ENCODE data around the gene C2CD4C. TPM values are rescaled to one million over a fixed set of nuclear protein-coding genes. Genes with fewer than 3 reads are reported as not detected.
"Not testable (repeated sequence)": the region's sequence is repeated elsewhere in the genome, so short reads cannot be mapped to it uniquely, and the experiment has no call there.

C2CD4C gene
- total RNA-seq, 2 donors from 2014 or later: 0.76 to 0.88 TPM

- peak; percentile 23 for DNase-seq
- intact Hi-C loops (cut with DNase I): no loop called here
- no peak for ATAC-seq
Measured at GRCh38 chr19:440391-441212, 31.7 kb upstream of the C2CD4C start.

- DNase-seq: peak; percentile 16
- no peak for ATAC-seq
- intact Hi-C loops (cut with DNase I): no loop called here
Measured at GRCh38 chr19:439167-439900, 30.4 kb upstream of the C2CD4C start.

DNA sequence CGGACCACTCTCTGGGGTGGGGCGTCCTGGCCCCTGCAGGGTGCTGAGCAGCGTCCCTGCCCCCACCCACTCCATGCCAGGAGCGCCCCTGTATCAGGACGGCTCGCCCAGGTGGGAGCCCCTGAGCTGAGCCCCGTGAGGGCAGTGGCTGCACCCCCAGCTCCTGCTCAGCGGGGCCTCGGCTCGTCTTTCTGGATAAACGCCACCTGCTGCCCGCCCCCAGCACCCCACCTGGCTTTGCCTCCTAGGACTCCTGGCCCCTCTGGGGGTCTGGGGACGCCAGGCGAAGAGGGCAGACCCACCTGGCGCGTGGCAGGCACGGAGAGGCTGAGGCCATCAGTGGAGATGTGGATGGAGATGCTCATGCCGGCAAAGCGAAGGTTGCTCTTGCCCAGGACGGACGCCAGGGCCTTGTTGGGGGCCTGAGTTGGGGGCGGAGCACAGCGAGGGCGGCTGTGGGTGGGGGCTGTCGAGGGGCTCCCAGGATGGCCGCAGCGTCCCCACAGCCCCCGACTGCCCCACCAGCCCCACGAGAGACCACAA is 29.5 kb upstream of the C2CD4C start:
- intact Hi-C loops (cut with DNase I): no loop called here
- DNase-seq: peak; percentile 16

DNA sequence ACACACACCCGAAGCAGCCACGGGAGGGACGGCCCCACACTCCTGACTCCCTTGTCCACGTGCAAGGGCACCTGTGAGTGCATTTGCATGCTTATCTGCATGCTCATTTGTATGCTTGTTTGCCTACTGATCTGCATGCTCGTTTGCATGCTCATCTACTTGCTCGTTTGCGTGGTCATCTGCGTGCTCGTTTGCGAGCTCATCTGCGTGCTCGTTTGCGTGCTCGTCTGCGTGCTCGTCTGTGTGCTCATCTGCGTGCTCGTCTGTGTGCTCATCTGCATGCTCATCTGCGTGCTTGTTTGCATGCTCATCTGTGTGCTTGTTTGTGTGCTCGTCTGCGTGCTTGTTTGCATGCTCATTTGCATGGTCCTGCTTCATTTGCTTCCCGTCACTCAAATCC is 28.1 kb upstream of the C2CD4C start:
- ATAC-seq (no peak), DNase-seq (no peak)
- intact Hi-C loops (cut with DNase I): no loop called here

More for the DNA sequence above, 29.5 kb upstream of the C2CD4C start:
- ATAC-seq: no peak

DNA sequence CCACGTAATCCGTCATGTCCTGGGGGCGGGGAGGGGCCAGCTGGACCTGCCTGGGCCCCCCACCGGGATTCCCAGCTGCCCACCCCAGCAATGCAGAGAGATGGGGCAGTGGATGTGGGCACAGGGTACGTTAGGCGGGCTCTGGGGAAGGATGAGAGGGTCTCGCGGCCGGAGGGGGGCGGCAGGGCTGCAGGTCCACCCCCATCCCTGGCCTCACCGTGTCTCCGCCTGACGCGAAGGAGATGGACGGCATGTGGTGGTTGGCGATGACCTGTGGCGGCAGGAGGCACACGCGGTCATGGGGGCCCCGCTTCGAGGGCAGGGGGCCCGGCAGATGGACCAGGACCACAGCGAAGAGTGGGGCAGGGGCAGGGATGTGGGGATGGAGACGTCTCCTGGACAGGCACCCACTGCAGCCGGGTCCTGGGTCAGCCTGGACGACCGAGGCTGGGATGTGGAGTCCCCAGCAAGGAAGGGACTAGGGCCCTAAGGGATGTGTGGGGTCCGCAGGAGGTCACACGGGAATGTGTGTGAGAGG is 27.5 kb upstream of the C2CD4C start:
- ATAC-seq (no peak), DNase-seq (peak; percentile 21)
- intact Hi-C loops (cut with DNase I): no loop called here

GRCh38 chr19:435707-436412 is 26.9 kb upstream of the C2CD4C start:
- intact Hi-C loops (cut with DNase I): no loop called here
- DNase-seq: peak; percentile 15
- ATAC-seq: no peak

- ATAC-seq (no peak), DNase-seq (peak; percentile 10)
- intact Hi-C loops (cut with DNase I): no loop called here
Measured at GRCh38 chr19:435056-435706, 26.2 kb upstream of the C2CD4C start.

GRCh38 chr19:434152-434960 is 25.4 kb upstream of the C2CD4C start:
- DNase-seq: peak; percentile 9
- ATAC-seq: no peak
- intact Hi-C loops (cut with DNase I): no loop called here

DNA sequence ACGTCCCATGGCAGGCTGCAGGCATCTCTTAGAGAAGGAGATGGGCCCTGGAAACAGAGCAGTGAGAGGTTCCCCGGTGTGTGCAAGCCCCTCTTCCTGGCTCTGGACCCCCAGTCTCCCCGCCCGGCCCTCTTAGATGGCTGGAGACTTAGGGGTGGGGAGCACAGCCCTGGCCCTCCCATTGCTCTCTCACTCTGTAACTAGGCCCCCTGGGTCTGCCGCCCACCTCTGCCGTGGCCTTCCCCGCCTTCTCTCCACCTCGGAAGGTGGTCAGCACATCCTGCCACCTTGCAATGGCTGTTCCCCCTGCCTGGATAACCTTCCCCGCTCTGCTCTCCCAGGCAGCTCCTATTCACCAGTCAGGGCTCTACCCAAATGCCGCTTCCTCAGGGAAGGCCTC is 21.8 kb upstream of the C2CD4C start:
- ATAC-seq: no peak
- peak; percentile 12 for DNase-seq
- intact Hi-C loops (cut with DNase I): no loop called here

DNA sequence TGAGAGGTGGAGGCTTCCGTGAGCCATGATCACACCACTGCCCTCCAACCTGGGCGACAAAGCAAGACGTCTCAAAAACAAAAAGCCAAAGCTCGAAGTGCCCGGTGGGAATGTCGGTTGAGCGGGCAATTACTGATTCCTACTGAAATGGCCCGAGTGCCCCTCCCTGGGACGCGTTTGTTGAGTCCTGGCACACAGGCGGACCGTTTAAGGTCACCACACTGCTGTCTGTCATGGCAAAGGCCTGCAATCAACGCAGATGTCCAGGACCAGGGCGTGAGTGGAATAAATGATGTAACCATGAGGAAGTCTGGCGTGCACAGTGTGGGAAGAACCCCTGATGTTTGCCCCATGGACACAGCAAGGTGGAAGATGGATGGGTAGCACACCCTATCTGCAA is 19.2 kb upstream of the C2CD4C start:
- intact Hi-C loops (cut with DNase I): no loop called here
- DNase-seq (peak; percentile 9), ATAC-seq (no peak)

DNA sequence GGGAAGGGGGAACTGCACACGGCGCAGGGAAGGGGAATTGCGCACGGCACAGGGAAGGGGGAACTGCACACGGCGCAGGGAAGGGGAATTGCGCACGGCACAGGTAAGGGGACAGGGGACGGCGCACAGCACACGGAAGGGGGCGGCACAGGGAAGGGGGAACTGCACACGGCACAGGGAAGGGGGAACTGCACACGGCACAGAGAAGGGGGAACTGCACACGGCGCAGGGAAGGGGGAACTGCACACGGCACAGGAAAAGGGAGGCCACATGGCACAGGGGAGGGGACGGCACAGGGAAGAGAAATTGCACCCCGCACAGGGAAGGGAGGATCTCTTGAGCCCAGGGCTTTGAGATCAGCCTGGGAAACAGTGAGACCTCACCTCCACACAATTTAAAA is 18.7 kb upstream of the C2CD4C start:
- ATAC-seq; intact Hi-C loops (cut with DNase I); DNase-seq: not testable (repeated sequence)

DNA sequence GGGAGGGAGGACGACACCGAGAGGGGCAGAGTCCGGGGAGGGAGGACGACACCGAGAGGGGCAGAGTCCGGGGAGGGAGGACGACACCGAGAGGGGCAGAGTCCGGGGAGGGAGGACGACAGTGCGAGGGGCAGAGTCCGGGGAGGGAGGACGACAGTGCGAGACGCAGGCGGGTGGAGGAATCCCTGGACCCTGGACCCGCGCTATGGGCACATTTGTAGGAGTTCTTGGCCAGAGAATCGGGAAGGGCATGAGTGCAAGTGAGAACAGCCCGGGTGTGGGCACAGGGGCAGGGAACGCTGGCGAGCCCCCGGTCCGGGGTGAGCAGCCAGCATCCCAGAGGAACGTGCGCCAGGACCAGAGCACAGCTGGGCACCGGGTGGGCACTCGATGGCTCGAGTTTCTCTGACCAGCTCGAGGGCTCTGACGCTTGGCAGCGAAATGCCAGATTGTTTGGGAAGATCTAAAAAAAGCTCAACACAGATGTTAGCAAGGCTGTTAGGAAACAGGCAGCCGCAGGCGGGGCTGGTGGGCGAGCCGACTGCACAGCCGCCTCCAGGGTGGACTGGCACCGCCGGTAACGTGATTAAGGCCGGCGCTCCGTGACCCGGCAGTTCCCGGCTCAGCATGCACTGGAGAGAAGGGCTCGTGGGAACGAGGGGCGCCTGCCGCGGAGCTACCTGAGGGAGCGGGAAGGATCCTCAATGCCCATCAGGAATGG is 17.9 kb upstream of the C2CD4C start:
- peak; percentile 21 for DNase-seq
- intact Hi-C loops (cut with DNase I): no loop called here
- peak in 1 of 2 donors; percentile 19 for ATAC-seq

DNA sequence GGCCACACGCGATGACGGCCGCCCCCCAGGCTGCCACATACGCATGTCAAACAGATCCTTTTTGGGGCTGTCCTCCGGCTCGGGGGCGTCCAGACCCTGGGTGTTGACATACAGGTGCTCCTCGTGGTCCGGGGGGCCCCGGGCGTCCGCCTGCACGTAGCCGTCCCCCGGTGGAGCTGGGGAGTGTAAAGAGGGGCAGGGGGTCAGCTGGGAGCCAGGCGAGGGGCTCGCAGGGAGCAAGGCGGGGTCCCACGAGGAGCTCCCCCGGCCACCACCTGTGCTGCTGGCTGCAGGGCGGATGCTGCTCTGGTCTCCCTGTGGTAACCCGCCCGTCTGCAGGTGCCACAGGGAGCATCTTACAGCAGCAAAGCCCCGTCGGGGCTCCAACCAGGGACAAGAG is 16.1 kb upstream of the C2CD4C start:
- peak; percentile 16 for DNase-seq
- intact Hi-C loops (cut with DNase I): no loop called here
- no peak for ATAC-seq

DNA sequence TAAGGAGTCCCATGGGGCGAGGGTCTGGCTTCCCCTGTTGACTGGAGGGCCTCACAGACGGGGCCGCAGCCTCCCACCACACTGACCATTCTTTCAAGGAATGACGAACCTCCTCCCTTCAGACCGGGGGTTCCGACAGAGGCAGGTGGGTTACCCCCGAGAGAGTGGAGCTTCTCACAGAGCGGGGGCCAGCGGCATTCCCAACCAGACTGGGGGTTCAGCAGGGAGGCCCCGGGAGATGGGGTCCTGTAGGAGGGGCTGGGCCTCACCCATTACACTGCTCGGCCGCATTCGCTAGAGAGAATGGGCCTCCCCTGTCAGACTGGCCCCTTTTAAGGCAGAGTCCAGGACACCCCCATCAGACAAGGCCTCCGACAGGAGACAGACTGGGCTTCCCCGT is 15.6 kb upstream of the C2CD4C start:
- no peak for DNase-seq
- intact Hi-C loops (cut with DNase I): no loop called here
- ATAC-seq: no peak

DNA sequence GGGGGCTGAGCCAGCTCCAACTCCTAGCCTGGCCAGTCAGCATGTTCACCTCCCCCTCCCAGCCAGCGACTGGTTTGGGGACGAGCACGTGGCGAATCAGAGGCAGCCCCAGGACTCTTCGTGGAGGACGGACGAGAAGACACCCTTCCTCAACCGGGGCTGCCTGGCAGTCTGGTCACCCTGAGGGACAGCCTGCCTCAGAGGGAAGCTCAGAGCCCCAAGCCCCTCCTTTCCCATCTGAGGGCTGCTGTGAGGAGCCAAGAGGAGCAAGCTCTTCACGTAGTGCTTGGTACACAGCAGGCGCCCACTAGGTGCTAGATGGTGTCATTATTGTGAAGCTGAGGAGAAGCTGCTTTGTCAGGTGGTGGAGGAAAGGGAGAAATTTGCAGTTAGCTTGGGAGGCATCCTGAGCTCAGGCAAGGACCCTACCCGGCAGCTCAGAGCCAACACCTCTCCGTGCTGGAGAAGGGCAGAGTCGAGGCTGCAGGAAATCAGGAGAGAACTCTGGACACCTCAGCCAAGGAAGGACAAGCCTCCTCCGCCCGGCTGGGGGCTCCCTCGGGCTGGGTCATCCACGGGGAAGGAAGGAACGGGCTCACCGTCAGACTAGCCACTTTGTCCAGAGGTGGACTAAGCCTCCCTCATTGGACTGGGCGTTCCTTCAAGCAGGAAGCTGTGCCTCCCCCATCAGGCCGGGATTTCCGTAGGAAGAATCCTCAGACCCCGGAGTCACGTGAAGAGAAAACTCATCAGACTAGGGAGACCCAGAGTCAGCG is 14.9 kb upstream of the C2CD4C start:
- peak; percentile 15 for DNase-seq
- ATAC-seq: no peak
- intact Hi-C loops (cut with DNase I): no loop called here

GRCh38 chr19:422917-423226 is 13.9 kb upstream of the C2CD4C start:
- DNase-seq: peak; percentile 8
- intact Hi-C loops (cut with DNase I); ATAC-seq: not testable (repeated sequence)
